HepG2 (cell line): ENCODE measurements around the gene CAMTA1. TPM values are rescaled to one million over a fixed set of nuclear protein-coding genes. Genes with fewer than 3 reads are reported as not detected.

Experiments used
- MIER2 ChIP-seq: IDR thresholded peaks from 2 replicates; pipeline ENCODE4 v1.6.1; 2016; ENCODE audit warnings: missing biosample characterization, missing genetic modification reagents
- NR2C2 ChIP-seq: sonication (generic); formaldehyde crosslinking; IDR thresholded peaks from 2 replicates; pipeline ENCODE4 v1.4.0; 2020; ENCODE audit warnings: missing genetic modification reagents, mild to moderate bottlenecking, moderate library complexity, borderline replicate concordance
- PAX8 ChIP-seq: sonication (generic); formaldehyde crosslinking; IDR thresholded peaks from 2 replicates; pipeline ENCODE4 v1.8.0; 2022; ENCODE audit warnings: mild to moderate bottlenecking, missing genetic modification reagents, borderline replicate concordance
- PBX3 ChIP-seq: sonication (generic); formaldehyde crosslinking; IDR thresholded peaks from 2 replicates; pipeline ENCODE4 v1.8.1; 2023; ENCODE audit warnings: missing genetic modification reagents, inconsistent platforms, borderline replicate concordance
- PHB2 ChIP-seq: fragments of 450-650 bp; IDR thresholded peaks from 2 replicates; pipeline ENCODE4 v1.6.1; 2018; ENCODE audit not compliant: partially characterized antibody
- SETDB1 ChIP-seq: sonication (generic); formaldehyde crosslinking; IDR thresholded peaks from 2 replicates; pipeline ENCODE4 v1.5.1; 2020; ENCODE audit warnings: missing genetic modification reagents, mild to moderate bottlenecking, borderline replicate concordance
- SRF ChIP-seq: IDR thresholded peaks from 2 replicates; pipeline ENCODE4 v1.6.1; 2011; ENCODE audit warnings: mild to moderate bottlenecking, low read depth, low read length, moderate library complexity
- ZBTB7B ChIP-seq: sonication (generic); formaldehyde crosslinking; IDR thresholded peaks from 2 replicates; pipeline ENCODE4 v1.4.0; 2020; ENCODE audit warnings: missing genetic modification reagents
- ZNF251 ChIP-seq: sonication (generic); formaldehyde crosslinking; IDR thresholded peaks from 2 replicates; pipeline ENCODE4 v1.9.0; 2021; ENCODE audit warnings: mild to moderate bottlenecking, missing genetic modification reagents
- ZNF280B ChIP-seq: sonication (generic); formaldehyde crosslinking; IDR thresholded peaks from 2 replicates; pipeline ENCODE4 v1.5.0; 2020; ENCODE audit warnings: missing genetic modification reagents, mild to moderate bottlenecking, borderline replicate concordance
- ZNF318 ChIP-seq: sonication (generic); formaldehyde crosslinking; IDR thresholded peaks from 2 replicates; pipeline ENCODE4 v1.4.0; 2020; ENCODE audit warnings: mild to moderate bottlenecking, missing genetic modification reagents
- ZNF343 ChIP-seq: sonication (generic); formaldehyde crosslinking; IDR thresholded peaks from 2 replicates; pipeline ENCODE4 v1.4.0; 2020; ENCODE audit warnings: mild to moderate bottlenecking, missing genetic modification reagents
- polyA plus RNA-seq, 8 experiments: library from polyadenylated mRNA; depleted of rRNA in 3 of 8; stranded (reverse) in 7 of 8; unstranded in 1 of 8; fragments of >200 nt; fragmentation: Illumina TruSeq in 4 of 8; extraction: Trizol in 4 of 8; gene quantifications; 2 replicates each; pipeline versions ENCODE4 v1.2.1 to v1.2.3, GENCODE V29; 2011 to 2016; ENCODE audit warnings: low read depth in 4 of 8, missing spikeins in 1 of 8, mixed read lengths in 1 of 8; ENCODE audit not compliant: insufficient read depth in 1 of 8
- total RNA-seq, 5 experiments: library from RNA; depleted of rRNA; stranded (reverse); fragments of >200 nt; fragmentation: Illumina TruSeq; extraction: Trizol; gene quantifications; 2 replicates each; pipeline ENCODE4 v1.2.3, GENCODE V29; 2016; ENCODE audit warnings: low read depth in 1 of 5
- TF ChIP-seq, protein P1 (sequence below): sonication (generic); formaldehyde crosslinking; IDR thresholded peaks from 2 replicates; pipeline ENCODE4 v1.8.0; 2022; ENCODE audit warnings: missing genetic modification reagents, low read depth, mild to moderate bottlenecking, borderline replicate concordance

The CAMTA1 gene
- total and polyA plus RNA-seq, 2 of the 13 experiments (the other 11 are each of a cell fraction or from before 2014, with no cell fraction given) = 25.0 to 36.4 TPM

DNA sequence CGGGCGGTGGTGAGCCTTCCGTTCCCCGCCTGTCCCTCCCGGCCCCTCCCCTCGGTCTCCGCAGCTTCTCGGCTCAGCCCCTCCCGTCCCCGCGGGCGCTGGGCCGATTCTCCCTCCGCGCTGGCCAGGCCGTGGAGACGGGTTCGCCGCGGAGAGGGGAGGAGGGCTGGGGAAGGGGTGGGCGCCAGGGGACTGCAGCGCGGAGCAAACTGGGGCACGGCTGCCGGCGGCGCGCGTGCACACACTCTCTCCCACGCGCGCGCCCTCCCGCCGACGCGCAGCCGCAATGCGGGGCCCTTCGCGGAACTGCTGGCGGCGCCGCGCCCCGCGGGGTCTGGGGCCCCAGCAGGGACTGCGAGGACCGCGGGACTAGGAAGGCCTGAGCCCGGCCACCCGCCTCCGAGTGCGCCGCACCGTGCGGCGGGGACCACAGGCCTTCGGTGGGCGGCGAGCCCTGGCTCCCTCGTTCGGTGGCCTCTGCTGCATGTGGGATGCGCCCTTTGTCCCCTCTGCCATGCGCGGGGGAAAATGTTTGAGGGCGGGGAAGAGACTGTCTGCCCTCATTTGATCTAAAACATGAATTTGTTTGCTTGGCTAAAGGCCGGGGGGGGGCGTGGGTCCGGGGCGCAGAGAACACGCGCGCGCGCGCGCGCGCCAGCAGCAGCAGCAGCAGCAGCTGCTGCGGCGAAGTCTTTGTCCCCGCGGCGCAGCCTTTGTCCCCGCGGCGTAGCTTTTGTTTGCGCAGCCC lies 895.1 kb downstream of the CAMTA1 start (continued):
- TF ChIP-seq ZNF318 (no peak; the same call in 1 of the 2 replicates), ZBTB7B (CRISPR knock-in tag) (no peak), PHB2 (no peak), ZNF343 (CRISPR knock-in tag) (no peak), NR2C2 (CRISPR knock-in tag) (no peak), PBX3 (CRISPR knock-in tag) (no peak), SRF (no peak), SETDB1 (CRISPR knock-in tag) (no peak), ZNF280B (CRISPR knock-in tag) (no peak), ZNF251 (CRISPR knock-in tag) (no peak), MIER2 (CRISPR knock-in tag) (no peak), PAX8 (no peak)
- TF ChIP-seq, protein P1, sequence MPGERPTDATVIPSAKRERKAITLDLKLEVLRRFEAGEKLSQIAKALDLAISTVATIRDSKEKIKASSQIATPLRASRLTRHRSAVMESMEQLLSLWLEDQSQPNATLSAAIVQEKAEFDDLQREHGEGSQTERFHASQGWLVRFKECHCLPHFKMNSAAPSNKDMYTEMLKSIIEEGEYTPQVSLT (CRISPR knock-in tag) = no peak
